ENCODE data around the gene PHF20.
"Not testable (repeated sequence)": the region's sequence is repeated elsewhere in the genome, so short reads cannot be mapped to it uniquely, and the experiment has no call there.

PHF20 gene

DNA sequence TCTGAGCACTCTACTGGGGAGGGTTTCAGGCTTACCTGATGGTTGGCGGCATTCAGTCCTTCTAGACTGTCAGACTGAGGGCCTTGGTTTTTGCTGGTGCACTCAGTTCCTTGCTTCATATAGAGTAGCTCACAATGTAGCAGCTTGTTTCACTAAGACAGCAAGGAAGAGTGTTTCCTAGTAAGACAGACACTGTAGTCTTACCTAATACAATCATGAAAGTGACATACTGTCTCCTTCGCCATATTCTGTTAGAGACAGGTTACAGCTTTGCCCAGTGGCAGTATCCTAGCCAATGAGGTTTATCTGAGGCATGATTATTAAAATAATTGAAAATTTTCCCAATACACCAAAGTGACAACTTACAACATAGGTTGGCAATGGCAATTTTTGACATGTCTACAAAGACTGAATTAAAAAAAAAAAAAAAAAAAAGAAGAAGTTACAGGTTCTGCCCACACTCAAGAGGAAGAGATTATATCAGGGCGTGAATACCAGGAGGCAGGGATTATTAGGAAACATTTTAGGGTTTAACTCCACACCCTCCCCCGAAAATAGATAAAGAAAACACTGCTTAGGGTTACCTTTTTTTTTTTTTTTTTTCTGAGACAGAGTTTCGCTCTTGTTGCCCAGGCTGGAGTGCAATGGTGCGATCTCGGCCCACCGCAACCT lies 115.7 kb downstream of the PHF20 start:
- no peak for DNase-seq (ENCODE audit: low spot score)
- H3K4me3 ChIP-seq, result no peak overlapping the region
- H3K27ac ChIP-seq, result no peak overlapping the region
- TF ChIP-seq, protein P1, sequence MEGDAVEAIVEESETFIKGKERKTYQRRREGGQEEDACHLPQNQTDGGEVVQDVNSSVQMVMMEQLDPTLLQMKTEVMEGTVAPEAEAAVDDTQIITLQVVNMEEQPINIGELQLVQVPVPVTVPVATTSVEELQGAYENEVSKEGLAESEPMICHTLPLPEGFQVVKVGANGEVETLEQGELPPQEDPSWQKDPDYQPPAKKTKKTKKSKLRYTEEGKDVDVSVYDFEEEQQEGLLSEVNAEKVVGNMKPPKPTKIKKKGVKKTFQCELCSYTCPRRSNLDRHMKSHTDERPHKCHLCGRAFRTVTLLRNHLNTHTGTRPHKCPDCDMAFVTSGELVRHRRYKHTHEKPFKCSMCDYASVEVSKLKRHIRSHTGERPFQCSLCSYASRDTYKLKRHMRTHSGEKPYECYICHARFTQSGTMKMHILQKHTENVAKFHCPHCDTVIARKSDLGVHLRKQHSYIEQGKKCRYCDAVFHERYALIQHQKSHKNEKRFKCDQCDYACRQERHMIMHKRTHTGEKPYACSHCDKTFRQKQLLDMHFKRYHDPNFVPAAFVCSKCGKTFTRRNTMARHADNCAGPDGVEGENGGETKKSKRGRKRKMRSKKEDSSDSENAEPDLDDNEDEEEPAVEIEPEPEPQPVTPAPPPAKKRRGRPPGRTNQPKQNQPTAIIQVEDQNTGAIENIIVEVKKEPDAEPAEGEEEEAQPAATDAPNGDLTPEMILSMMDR (IDR thresholded peaks at IDR 0.05), result no peak

DNA sequence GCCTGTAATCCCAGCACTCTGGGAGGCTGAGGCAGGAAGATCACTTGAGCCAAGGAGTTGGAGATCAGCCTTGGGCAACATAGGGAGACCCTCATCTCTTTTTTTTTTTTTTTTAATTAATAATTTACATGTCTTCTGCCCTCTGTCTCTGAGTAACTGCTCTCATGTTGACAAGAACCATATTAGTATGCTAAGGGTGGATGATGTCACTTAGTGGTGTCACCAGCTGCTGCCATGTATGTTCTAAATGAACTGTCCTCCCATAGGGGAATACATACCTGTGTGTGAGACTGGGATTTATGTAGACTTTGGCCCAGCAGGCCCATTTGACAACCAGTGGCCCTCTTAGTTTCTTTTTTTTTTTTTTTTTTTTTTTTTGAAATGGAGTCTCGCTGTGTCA lies 116.8 kb downstream of the PHF20 start:
- H3K4me3 ChIP-seq, result no peak overlapping the region
- no peak overlapping the region for H3K27ac ChIP-seq
- DNase-seq (ENCODE audit: low spot score), result no peak
- TF ChIP-seq, protein P1 (IDR thresholded peaks at IDR 0.05), result no peak

DNA sequence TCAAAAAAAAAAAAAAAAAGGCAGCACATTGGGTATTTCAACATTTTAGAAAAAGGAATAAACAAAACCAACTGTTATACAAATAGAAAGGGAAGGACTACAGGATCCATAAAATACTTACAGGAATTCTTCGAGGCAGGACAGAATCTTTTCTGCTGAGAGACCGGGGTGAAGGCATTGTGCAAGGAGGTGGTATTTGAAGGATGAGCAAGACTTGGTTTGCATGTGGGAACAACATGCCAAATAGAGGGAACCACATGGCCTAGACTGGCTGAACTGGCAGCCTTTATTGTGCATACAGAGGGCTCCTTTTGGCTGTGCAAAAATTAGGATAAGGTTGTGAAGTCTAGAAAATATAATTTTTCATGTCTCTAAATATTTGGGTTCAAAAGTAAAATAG lies 119.6 kb downstream of the PHF20 start:
- TF ChIP-seq, protein P1 (IDR thresholded peaks at IDR 0.05), result no peak
- Histone ChIP-seq H3K27ac (no peak overlapping the region), H3K4me3 (no peak overlapping the region)
- DNase-seq (ENCODE audit: low spot score), result no peak

DNA sequence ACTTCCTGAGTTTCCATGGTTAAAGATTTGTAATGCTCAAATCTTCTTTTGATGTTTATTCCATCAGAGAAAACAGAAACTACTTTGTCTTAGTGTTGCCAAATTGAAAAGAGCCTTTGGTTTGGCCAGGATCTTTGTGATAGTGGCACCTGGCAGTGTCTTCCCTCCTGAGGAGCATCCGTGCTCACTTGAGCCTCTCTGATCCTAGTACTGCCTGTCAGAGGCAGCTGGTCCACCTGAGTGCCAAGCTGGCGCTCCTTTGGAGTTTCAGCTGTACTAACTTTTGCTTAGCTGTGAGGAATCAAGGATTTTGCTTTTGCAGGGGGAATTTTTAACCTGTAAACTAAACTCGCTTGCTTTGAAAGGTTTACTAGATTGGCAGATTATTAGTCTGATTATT lies 121.1 kb downstream of the PHF20 start:
- DNase-seq (ENCODE audit: low spot score), result no peak
- Histone ChIP-seq H3K4me3 (no peak overlapping the region), H3K27ac (no peak overlapping the region)
- TF ChIP-seq, protein P1 (IDR thresholded peaks at IDR 0.05), result no peak

DNA sequence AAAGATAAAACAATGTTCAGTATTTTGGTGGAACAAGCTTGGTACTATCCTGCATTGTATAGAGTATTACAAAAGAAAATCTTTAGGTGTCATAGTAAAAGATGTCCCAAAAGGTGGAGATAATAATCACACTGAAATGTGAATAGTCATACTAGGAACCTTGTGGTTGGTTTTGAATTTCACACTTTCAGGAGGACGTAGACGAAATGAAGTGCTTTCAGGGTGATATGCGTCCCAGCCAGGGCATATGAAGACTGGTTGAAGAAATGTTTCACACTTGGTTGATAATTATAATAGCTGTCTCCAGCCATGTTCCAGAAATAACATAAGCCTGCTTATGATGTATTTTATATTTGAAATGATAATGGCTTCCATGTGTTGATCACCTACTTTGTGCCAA lies 122.1 kb downstream of the PHF20 start:
- TF ChIP-seq, protein P1 (IDR thresholded peaks at IDR 0.05), result no peak
- Histone ChIP-seq H3K4me3 (no peak overlapping the region), H3K27ac (no peak overlapping the region)
- DNase-seq (ENCODE audit: low spot score), result no peak

DNA sequence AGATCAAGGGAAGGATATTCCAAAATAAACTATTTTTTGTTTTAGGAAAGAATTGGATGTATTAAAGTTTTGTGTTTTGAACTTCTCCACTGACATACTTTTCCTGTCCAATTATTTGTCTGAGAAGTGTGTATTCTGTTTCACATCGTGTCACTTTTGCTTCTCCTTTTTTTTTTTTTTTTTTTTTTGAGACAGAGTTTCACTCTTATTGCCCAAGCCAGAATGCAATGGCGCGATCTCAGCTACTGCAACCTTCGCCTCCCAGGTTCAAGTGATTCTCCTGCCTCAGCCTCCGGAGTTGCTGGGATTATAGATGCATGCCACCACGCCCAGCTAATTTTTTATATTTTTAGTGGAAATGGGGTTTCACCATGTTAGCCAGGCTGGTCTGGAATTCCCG lies 123.7 kb downstream of the PHF20 start:
- H3K4me3 ChIP-seq; DNase-seq (ENCODE audit: low spot score); H3K27ac ChIP-seq: not testable (repeated sequence)

DNA sequence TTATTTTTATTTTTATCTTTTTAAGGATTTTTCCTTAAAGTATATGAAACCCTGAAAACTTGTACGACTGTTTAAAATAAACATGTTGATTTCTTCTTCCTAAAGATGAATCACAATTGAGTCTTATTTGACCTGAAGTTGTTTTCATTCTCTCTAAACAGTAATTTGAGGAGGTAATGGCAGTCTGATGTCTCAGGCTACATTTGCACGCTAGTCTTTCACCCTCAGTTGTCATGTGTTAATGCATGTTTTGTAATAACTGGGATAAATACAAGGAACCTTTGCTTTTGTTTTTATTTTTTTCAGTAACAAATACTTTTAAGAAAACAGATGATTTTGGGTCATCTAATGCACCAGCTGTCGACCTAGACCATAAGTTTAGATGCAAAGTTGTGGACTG lies 127.2 kb downstream of the PHF20 start:
- no peak for DNase-seq (ENCODE audit: low spot score)
- TF ChIP-seq, protein P1 (IDR thresholded peaks at IDR 0.05), result no peak
- no peak overlapping the region for H3K27ac ChIP-seq
- H3K4me3 ChIP-seq, result no peak overlapping the region

DNA sequence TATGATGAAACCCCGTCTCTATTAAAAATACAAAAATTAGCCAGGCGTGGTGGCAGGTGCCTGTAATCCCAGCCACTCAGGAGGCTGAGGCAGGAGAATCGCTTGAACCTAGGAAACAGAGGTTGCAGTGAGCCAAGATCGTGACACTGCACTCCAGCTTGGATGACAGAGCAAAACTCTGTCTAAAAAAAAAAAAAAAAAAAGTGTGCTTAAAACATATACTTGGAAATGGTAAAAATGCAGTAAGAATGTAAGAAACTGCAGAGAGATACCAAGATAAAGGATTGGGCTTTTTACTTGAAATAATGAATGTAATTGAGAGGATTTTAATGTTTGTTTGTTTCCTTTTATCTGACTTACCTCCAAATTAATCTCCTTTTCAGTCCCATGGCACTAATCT lies 129.4 kb downstream of the PHF20 start:
- not testable (repeated sequence) for H3K27ac ChIP-seq; H3K4me3 ChIP-seq; DNase-seq (ENCODE audit: low spot score)
